Measurements from ENCODE around the gene DOCK11.
"Not testable (repeated sequence)": the region's sequence is repeated elsewhere in the genome, so short reads cannot be mapped to it uniquely, and the experiment has no call there.

The DOCK11 gene
- 369 reads per million, percentile 97 among the genes with 10 or more reads in this experiment for total RNA-seq

DNA sequence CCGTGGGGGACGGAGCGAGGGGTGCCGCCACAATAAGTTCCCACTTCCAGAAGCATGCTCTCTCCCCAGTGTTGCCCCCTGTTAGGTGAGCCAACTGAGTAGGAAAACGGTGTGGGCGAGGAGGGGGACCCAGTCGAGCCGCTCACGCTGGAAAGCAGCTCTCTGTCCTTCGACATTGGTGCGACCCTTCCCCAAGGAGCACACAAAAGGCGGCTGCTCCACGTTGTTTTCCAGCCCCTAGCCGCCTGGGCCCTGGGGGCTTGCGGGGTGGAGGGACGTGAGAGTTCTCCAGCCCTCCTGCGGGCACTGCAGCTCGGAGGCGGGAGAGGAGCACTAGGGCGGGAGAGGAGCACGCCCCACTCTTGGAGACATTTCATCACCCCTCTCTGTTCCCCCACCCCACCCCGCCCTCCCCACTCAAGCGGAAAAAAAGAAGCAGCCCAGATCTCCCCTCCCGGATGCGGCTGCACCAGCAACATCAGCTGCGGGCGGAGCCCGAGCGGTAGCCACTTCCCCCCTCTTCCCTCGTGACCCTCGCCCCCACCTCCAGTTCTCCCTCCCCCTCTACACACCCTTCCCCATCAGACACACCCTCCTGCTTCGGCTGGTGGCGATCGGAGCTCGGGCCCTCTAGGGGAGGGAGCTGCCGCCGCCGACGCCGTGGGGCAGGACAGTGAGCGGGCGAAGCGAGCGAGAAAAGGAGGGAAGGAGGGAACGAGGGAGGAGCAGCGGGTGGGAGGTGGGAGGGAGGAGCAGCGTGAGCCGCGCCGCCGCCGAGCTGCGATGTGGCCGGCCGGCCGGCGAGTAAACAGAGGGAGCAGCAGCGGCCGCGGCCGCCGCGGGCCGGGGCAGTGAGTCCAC, at the start of gene DOCK11:
Gene DOCK11 (plus strand): TSS at position 755 of the 861 bp plus-strand sequence. CDS start 157 bp downstream, outside the sequence.
- DNase-seq = peak; percentile 71

DNA sequence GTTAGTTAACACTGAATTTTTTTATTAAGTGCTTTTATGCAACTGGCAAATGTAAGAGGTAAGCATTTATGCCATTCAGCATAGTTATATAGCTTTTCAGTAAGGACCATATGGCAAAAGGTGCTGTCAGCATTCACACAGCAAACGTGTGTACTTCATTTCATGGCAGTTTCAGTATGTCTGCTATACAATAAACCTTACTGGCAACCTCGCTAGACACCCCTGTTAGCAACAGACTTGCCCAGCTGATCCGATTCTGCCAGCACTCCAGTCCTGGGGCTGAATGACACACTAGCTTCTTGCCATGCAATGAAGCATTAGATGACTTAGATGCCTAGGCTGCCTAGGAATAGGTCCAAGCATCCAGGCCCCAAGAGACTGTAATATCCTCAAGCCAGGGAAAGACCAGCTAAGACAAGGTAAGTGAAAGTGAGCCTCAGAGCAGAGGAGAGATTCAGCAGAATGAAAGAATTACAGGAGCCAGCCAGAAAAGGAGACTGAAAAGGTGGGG, 47.3 kb upstream of the DOCK11 start:
- DNase-seq = no peak

DNA sequence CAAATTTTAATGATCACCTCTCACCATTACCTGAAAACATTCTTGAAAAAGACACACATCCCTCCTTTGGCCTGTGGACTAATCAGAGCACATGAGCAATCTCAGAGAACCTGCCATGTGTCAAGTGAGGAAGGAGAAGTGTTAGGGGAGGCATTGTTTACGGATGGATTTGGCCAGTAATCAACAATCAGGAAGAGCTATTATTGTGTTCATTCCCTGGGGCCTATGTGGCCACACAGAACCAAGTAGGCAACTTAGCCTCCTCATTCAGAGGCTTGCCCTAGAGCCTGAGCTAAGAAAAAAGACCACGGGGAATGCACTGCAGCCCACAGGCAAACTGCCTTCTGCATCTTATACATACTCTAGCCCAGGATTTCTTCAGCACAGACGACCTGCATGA, 40.6 kb upstream of the DOCK11 start:
- DNase-seq = no peak

DNA sequence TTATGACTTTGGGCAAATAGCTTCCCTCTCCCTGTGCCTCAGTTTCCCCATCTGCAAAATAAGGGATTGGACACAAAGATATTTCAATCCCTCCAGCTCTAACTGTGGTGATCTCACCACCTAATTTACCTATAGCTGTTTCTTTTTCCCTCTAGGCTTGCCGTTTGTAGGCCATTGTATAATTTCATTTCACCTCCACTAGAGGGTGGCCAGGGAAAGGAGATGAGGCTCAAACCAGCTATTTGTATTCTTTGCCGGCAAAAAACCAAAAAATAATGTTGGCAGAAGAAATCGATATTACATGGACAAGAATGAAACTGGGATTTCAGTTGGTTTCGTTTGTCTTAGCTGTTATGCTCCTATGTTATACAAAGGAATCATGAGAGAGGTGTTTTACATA, 36.1 kb upstream of the DOCK11 start:
- peak; percentile 3 for DNase-seq

DNA sequence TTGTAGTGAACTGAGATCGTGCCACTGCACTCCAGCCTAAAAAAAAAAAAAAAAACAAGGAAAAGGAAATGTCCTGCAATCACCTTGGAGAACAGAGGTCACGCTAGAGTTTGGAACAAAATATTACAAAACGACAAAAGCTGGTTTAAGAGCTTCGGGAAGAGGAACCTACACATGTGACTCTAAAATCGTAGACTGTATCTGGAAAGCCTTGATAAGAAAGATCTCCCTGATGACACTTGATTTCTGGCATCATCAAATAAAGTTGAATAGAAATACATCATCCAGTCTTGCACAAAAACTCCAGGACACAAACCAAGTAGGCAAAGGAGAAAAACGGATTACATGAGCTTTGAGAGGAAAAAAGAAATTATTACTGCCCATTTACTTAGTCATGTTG, 31.1 kb upstream of the DOCK11 start:
- no peak for DNase-seq

DNA sequence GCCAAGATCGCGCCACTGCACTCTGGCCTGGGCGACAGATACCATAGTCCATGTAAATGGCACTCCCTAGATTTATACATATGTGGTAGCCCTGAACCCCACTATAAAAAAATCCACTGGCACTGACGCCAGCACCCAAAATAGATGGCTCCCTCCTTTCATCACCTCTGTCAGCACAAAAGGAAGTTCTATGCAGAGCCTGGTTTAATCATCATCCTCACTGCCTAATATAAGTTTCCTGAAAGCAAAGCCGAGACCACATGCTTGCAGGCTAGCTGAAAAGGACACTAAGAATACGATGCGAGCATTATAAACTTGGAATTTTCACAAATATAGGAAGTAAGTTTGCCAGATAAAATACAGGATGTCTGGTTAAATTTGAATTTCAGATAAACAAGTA, 27.5 kb upstream of the DOCK11 start:
- no peak for DNase-seq

DNA sequence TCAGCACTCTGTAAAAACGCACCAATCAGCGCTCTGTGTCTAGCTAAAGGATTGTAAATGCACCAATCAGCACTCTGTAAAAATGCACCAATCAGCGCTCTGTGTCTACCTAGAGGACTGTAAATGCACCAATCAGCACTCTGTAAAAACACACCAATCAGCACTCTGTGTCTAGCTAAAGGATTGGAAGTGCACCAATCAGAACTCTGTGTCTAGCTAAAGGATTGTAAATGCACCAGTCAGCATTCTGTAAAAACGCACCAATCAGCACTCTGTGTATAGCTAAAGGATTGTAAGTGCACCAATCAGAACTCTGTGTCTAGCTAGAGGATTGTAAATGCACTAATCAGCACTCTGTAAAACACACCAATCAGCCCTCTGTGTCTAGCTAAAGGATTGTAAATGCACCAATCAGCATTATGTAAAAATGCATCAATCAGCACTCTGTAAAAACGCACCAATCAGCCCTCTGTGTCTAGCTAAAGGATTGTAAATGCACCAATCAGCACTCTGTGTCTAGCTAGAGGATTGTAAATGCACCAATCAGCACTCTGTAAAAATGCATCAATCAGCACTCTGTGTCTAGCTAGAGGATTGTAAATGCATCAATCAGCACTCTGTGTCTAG, 24.8 kb upstream of the DOCK11 start:
- not testable (repeated sequence) for DNase-seq

DNA sequence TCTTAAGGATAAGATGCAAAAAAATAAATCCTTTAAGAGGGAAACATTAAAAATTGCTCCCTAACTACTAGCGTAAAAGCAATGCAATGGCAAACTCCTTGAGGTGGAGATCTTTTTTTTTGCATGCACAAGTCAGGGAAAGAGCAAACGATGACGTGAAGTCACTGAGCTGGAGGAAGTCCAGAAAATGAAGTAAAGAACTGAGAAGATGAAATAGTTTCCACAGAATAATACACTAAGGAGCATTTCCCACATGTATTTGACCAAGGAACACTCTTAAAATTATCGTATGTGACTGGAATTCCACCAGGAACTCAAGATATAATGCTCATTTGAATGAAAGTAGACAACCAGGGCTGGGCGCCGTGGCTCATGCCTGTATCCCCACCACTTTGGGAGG, 21.0 kb upstream of the DOCK11 start:
- no peak for DNase-seq

DNA sequence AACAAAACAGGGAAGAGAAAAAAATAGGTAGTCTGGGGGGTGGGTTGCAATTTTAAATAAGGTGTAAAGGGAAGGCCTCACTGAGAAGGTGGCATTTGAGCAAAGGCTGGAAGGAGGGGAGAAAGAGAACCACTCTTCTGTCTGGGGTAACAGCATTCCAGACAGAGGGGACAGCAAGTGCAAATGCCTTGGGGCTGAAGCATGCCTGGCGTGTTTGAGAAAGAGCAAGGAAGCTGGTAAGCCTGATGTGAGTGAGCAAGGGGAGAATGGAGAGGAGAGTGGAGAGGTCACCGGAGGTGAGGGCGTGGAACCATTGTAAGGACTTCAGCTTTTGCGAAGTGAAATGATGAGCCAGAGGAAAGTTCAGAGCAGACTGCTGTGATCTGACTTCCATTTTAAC, 19.7 kb upstream of the DOCK11 start:
- DNase-seq = no peak

DNA sequence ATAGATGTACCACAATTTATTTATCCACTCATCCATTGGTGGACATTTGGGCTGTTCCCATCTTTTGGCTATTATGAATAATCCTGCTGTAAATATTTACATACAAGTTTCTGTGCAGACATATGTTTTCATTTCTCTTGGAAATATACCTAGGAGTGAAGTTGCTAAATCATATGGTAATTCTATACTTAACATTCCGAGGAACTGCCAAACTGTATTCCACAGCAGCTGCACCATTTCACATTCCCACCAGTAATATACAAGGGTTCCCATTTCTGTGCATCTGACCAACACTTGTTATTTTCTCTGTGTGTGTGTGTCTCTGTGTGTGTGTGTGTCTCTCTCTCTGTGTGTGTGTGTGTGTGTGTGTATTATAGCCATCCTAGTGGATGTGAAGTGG, 15.4 kb upstream of the DOCK11 start:
- no peak for DNase-seq

DNA sequence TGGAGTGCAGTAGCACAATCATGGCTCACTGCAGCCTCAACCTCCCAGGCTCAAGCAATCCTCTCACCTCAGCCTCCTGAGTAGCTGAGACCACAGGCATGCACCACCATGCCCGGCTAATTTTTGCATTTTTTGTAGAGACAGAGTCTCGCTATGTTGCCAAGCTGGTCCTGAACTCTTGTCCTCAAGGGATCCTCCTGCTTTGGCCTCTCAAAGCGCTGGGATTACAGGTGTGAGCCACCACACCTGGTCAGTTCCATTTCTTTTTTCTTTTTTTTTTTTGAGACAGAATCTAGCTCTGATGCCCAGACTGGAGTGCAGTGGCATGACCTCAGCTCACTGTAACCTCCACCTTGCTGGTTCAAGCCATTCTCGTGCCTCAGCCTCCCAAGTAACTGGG, 13.2 kb upstream of the DOCK11 start:
- DNase-seq = not testable (repeated sequence)

DNA sequence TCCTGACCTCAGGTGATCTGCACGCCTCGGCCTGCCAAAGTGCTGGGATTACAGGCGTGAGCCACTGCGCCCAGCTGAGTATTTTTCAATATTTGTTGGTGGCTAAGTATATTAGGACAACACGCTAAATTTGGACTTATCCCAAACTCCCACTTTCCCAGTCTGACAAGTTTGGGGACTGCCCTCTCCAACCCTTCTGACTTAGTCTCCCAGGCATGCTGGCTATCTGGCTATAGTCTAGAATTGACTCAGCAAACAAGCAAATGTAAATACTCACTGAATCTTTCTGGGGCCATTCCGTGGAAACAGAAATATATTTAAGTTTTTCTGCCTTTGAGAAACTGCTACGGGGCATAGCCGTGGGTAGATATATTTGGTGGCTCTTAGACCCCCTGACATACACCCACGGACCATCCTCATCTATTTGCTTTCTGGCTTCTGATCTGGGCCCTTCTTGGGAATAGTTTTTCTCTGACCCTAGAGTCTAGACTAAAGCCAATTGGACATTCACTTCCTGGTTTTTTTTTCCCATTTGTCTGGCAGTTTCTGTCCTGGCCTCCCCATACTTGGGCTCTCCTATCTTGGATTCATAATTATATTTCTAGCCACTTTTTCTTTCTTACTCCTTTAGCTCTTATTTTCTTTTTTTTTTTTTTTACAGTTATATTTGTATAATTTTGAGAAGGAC, 11.3 kb upstream of the DOCK11 start:
- DNase-seq = no peak

DNA sequence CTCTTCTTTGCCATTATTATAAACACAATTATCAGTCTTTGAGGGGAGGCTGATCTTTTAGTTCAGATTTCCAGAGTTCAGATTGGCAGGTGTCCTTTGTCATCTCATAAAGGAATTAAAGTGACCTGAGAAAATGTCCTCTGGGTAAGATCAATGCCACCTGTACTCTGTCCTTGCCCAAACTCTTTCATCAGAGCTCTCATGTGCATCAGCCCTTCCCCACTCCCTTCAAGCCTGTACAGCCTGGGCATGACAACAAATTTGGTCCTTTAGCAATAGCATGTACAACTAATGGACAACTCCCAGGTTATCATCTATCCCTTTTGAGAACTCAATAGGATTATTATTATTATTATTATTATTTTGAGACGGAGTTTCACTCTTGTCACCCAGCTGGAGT, 8.9 kb upstream of the DOCK11 start:
- not testable (repeated sequence) for DNase-seq

DNA sequence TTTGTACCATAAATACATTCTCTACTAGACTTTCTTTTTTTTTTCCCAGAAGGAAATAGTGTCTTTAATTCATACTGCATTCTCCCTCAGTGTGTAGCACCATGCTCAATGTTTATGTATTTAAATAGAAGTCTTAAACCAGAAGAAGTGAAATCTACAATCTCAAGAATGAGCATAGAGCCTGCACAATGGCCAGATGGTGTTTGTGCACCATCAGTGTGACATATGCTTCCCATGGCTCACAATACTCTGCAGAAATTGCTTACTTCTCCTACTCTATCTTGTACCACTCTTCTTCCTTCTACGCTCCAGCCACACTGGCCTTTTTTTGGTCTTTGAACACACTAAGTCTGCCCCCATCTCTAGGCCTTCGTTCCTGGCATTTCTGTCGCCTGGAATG, 2.6 kb upstream of the DOCK11 start:
- no peak for DNase-seq

DNA sequence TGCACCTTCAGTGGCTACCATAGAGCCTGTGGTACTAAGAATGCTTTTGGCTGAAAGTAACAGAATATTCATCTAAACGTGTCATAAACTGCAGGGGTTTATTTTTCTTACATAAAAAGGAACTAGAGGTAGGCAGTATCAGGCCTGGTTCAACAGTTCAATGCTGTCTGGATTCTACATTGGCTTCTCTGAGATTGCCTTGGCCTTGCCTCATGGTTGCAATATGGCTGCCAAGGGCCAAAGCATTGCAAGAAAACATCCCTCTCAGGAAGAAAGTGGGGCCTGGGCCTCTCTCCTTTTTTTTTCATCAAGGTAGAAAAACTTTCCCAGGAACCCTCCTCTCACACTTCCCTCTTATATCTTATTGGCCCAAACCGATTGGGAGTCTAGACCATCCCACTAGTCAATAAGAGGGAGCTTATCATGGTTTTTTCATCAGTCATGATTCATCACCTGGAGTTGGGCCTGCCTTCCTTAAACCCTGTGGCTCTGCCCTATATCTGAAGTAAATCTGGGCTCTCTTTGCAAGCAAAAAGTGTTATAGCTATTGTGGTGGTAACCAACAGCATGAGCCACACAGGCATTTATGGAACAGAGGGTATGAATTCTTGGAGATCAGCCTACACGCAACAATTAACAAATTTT, 1.8 kb upstream of the DOCK11 start:
- DNase-seq = no peak

DNA sequence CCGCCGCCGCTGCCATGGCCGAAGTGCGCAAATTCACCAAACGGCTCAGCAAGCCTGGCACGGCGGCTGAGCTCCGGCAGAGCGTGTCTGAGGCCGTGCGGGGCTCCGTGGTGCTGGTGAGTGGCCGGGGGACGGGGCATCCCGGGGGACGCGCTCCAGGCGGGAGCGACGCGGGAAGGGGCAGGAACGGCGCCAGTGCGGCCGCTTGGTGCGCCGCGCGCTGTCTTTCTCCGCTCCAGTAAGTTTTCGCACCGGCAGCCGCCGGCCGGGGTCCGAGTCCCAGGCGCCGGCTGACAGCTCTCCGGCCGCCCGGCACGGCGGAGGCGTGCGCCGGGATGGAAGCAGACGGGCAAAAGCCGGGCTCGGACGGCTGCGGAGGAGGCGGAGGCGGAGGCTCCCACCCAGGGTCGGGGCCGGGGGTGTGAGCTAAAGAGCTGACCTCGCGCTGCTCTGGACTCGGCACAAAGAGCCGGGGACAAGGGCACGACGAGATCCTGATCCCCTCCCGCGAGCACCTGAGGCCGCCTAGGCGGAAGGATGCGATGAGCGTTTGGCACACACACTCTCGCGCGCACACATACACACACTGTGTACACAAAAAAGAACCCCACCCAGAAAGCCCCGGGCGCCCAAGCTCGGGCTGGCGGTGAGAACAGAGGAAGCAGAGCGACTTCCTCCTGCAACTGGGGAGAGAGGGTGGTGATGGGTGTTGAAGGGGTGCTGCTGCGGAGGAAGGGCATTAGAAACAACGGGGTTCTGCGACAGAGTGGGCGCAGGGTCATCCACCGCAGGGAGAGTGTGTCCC, 545 bp downstream of the DOCK11 start:
- DNase-seq = peak; percentile 67

DNA sequence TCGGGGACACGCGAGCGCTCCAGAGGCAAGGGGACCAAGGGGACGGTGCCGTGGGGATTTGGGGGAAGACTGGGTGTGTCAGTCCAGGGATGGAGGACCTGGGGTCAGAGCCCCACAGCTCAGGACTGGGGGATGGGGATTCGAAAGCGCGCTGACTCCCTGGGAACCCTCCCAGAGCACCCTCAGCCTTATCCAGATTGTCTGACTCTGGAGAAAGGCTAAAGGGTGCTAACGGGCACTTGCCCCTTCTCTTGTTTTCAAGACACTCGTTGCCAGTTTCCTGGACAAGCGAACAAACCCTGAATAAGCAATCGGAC, 1.1 kb downstream of the DOCK11 start:
- DNase-seq = no peak

DNA sequence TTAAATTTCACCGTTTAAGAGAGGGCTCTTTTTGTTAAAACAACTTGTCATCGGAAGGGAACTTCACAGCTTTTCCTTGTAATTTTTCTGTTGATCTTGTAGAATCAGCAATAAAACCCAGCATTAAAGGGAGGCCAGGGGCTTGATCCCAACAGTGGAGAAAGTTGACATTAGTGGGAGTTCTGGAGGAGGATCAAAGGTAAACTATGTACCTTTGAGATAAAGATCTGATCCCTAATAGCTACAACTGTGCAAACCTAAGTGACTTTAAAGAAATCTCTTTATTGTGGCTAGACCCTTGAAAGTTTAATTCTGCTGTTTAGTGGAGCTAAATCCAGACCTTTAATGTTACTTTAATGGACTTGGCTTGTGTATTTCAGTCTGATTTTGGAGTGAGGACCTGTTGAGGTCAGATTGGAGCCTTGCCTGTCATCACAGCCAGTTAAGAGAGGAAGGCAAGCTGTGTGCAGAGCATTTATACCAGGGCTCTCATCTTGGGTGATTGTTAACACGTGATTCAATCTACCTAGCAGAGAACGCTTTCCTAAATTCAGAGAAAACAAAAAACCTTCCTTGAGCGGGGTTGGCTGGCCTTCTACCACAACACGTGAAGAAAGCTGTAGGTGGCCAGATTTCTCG, 1.7 kb downstream of the DOCK11 start:
- DNase-seq = peak; percentile 12

DNA sequence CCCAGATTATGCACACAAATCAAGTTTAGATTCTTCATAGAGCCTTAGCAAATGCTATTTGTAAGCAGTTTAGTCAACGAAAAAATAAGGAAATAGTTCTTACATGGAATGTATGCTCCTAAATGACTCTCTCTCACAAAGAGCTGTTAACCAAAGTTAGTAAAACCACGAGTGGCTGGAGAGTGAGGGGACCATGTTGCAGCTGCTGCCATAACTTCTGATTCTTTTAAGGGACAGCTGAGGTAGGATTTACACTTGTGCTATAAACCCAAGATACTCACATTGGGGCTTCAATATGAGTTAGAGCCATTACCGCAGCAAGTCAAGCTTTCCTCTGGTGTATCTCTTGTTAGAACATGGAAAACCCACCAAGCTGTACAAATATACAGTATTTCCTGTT, 2.7 kb downstream of the DOCK11 start:
- DNase-seq = no peak

DNA sequence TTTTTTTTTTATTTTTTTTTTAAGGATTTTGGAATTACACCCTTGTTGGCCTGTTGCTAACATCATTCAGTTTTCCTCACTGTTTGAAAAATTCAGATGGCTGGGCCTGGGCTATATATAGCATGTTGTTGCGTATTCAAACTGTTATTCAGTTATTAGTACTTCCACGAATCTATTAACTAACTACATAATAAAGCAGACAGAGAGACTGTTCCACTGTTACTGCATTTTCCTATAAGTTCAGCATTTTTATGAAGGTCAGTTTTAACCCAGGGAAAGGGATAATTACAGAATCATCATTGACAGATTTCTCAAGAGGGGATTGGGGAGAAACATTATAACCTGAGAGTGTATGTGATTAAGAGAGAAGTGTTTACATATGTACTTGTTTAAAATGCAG, 3.1 kb downstream of the DOCK11 start:
- no peak for DNase-seq

DNA sequence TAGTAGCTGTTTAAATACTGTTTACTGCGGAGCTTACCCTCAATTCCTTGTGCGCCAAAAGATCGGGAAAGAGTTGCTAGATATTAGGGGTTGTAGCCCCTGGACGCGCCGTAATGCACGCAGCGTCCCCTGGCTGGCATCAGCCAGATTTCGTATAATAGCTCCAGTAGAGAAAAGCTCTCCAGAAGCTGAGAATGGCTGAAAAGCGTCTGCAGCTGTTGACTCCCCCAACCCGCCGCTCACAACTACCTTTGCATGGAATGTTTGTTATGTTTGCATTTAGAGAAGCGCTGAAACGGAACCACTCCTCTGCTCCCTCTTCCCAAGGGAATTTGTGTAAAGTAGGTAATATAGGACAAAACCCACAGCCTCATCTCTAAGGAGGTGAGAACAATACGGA, 3.7 kb downstream of the DOCK11 start:
- DNase-seq = no peak

Measured in effector CD4-positive, alpha-beta T cell (primary cell).